PC-3 (cell line): ENCODE results near the gene NPNT.

Experiments
- CTCF ChIP-seq: fragments of 300-600 bp; sonication (generic); conservative IDR thresholded peaks from 2 replicates; pipeline ENCODE4 v1.5.1; 2017; ENCODE audit warnings: antibody characterized with exemption, low read depth, mild to moderate bottlenecking, low read length
- EZH2 ChIP-seq: fragments of 300-600 bp; sonication (generic); IDR thresholded peaks from one replicate; pipeline ENCODE4 v1.6.1; 2017; ENCODE audit warnings: antibody characterized with exemption, mild to moderate bottlenecking, low read length; ENCODE audit not compliant: unreplicated experiment

GRCh38 chr4:105978684-105979296 lies 83.5 kb downstream of the NPNT start:
- TF ChIP-seq CTCF, result no peak
- TF ChIP-seq EZH2, result no peak
